MM.1S (cell line): ENCODE data around the gene CYTL1.

Source experiments
- DNase-seq: peaks from one replicate; pipeline ENCODE4 v3.0.0-alpha.2; 2015
- H2AFZ ChIP-seq: fragments of 300-600 bp; sonication (generic); 2 replicates; pipeline ENCODE4 v1.6.0; 2016; ENCODE audit warnings: antibody characterized with exemption, low read length
- H3F3A ChIP-seq: fragments of 300-600 bp; sonication (generic); 2 replicates; pipeline ENCODE4 v1.6.1; 2016; ENCODE audit warnings: mild to moderate bottlenecking, antibody characterized with exemption, low read length, moderate library complexity, mixed read lengths; ENCODE audit not compliant: insufficient read depth
- H3K27ac ChIP-seq: fragments of 300-600 bp; sonication (generic); 2 replicates; pipeline ENCODE4 v1.5.1; 2016; ENCODE audit warnings: mild to moderate bottlenecking, low read length
- H3K27me3 ChIP-seq: fragments of 300-600 bp; sonication (generic); replicated peaks from 2 replicates; pipeline ENCODE4 v1.6.0; 2016; ENCODE audit warnings: low read length; ENCODE audit not compliant: insufficient read depth
- H3K36me3 ChIP-seq: fragments of 300-600 bp; sonication (generic); replicated peaks from 2 replicates; pipeline ENCODE4 v1.6.1; 2016; ENCODE audit warnings: mild to moderate bottlenecking, low read length, mixed read lengths; ENCODE audit not compliant: insufficient read depth
- H3K4me1 ChIP-seq: fragments of 300-600 bp; sonication (generic); 2 replicates; pipeline ENCODE4 v1.6.1; 2016; ENCODE audit warnings: low read length, mixed read lengths
- H3K4me2 ChIP-seq: fragments of 300-600 bp; sonication (generic); 2 replicates; pipeline ENCODE4 v1.6.0; 2016; ENCODE audit warnings: low read depth, low read length
- H3K4me3 ChIP-seq: fragments of 300-600 bp; sonication (generic); 2 replicates; pipeline ENCODE4 v1.5.1; 2016; ENCODE audit warnings: low read length, mixed read lengths
- H3K79me2 ChIP-seq: fragments of 300-600 bp; sonication (generic); 2 replicates; pipeline ENCODE4 v1.6.1; 2016; ENCODE audit warnings: mixed run types, low read length, mixed read lengths
- H3K9ac ChIP-seq: fragments of 300-600 bp; sonication (generic); 2 replicates; pipeline ENCODE4 v1.6.1; 2016; ENCODE audit warnings: low read length, mixed read lengths
- H3K9me2 ChIP-seq: fragments of 300-600 bp; sonication (generic); replicated peaks from 2 replicates; pipeline ENCODE4 v1.6.1; 2016; ENCODE audit warnings: mild to moderate bottlenecking, low read length, mixed read lengths; ENCODE audit not compliant: insufficient read depth
- H3K9me3 ChIP-seq: fragments of 300-600 bp; sonication (generic); replicated peaks from 2 replicates; pipeline ENCODE4 v1.6.1; 2016; ENCODE audit warnings: mild to moderate bottlenecking, low read length, mixed read lengths; ENCODE audit not compliant: insufficient read depth
- H4K20me1 ChIP-seq: fragments of 300-600 bp; sonication (generic); 2 replicates; pipeline ENCODE4 v1.6.1; 2016; ENCODE audit warnings: mild to moderate bottlenecking, low read length, moderate library complexity, mixed read lengths; ENCODE audit not compliant: insufficient read depth
- CTCF ChIP-seq: fragments of 300-600 bp; sonication (generic); IDR thresholded peaks from 2 replicates; pipeline ENCODE4 v1.5.1; 2016; ENCODE audit warnings: antibody characterized with exemption, low read length, mixed read lengths
- EZH2 ChIP-seq: fragments of 300-600 bp; sonication (generic); optimal IDR thresholded peaks from 2 replicates; pipeline ENCODE3; 2017; ENCODE audit warnings: low read depth, mild to moderate bottlenecking, antibody characterized with exemption, low read length, mixed read lengths
- EZH2phosphoT487 ChIP-seq: fragments of 300-600 bp; sonication (generic); IDR thresholded peaks from 2 replicates; pipeline ENCODE4 v1.6.1; 2018; ENCODE audit warnings: antibody characterized with exemption, low read length

The CYTL1 gene

GRCh38 chr4:5019796-5020195 lies 538 bp upstream of the CYTL1 start:
- Histone ChIP-seq H3K27me3 (no peaks in the 10 kb centered on the region), H3K79me2 (no peaks in the 10 kb centered on the region), H3K9me3 (no peaks in the 10 kb centered on the region), H3K4me2 (no peak overlapping the region), H3K4me3 (no peak overlapping the region), H3F3A (no peaks in the 10 kb centered on the region), H3K9ac (no peak overlapping the region), H3K4me1 (no peaks in the 10 kb centered on the region), H2AFZ (no peak overlapping the region), H3K36me3 (no peaks in the 10 kb centered on the region), H3K9me2 (no peaks in the 10 kb centered on the region), H4K20me1 (no peaks in the 10 kb centered on the region), H3K27ac (no peak overlapping the region)
- no peak for DNase-seq
- TF ChIP-seq CTCF: no peak

DNA sequence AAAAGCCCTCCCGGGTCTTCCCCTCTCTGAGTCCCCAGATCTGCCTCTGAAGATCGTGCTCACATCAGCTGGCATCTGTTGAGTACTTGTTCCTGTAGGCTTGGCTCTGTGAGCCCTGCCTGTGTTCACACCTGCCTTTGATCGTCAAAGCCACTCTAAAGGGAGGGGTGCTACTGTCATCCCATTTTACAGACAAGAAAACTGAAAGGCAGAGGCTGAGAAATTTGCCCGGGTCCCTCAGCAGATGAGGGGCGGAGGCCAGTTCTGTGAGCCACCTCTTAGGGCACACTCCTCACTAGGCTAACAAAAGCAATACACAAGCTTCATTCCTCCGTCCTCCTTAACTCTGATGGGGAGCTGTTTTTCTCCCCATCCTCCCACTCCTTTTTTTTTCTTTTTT lies 655 bp downstream of the CYTL1 start:
- no peaks in the 10 kb centered on the region for H3F3A ChIP-seq
- H3K9ac ChIP-seq: no peak overlapping the region
- no peak overlapping the region for H3K4me3 ChIP-seq
- H3K27ac ChIP-seq: no peak overlapping the region
- H3K4me2 ChIP-seq: no peak overlapping the region
- H3K9me3 ChIP-seq: no peaks in the 10 kb centered on the region
- no peaks in the 10 kb centered on the region for H3K79me2 ChIP-seq
- H3K27me3 ChIP-seq: no peaks in the 10 kb centered on the region
- H3K4me1 ChIP-seq: no peaks in the 10 kb centered on the region
- H2AFZ ChIP-seq: no peak overlapping the region
- no peak for TF ChIP-seq EZH2phosphoT487
- no peak for TF ChIP-seq CTCF
- TF ChIP-seq EZH2: no peak
- no peaks in the 10 kb centered on the region for H3K9me2 ChIP-seq
- no peak for DNase-seq
- H4K20me1 ChIP-seq: no peaks in the 10 kb centered on the region
- H3K36me3 ChIP-seq: no peaks in the 10 kb centered on the region

DNA sequence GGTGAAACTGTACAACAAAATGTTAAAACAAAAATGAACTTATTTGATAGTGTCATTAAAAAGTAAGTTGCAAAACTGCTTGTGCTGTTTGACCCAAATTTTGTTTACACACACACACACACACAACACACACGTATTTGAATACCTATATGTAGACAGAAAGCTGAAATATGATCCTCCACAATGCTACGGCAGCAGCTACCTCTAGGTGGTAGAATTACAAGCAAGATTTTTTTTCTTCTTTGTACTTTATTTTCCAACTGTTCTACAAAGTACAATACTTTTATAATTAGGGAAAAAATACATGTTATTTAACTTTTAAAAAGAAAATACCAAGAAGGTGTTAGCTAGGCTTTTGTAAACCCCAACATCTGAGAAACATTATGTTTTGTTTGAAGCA lies 1.2 kb downstream of the CYTL1 start:
- Histone ChIP-seq H3K9ac (no peak overlapping the region), H3K4me3 (no peak overlapping the region), H3K4me2 (no peak overlapping the region), H3K27me3 (no peaks in the 10 kb centered on the region), H3K79me2 (no peaks in the 10 kb centered on the region), H2AFZ (no peak overlapping the region), H3K9me3 (no peaks in the 10 kb centered on the region), H3K4me1 (no peaks in the 10 kb centered on the region), H3K36me3 (no peaks in the 10 kb centered on the region), H3K27ac (no peak overlapping the region), H3K9me2 (no peaks in the 10 kb centered on the region), H3F3A (no peaks in the 10 kb centered on the region), H4K20me1 (no peaks in the 10 kb centered on the region)
- DNase-seq: no peak
- TF ChIP-seq EZH2phosphoT487: no peak
- TF ChIP-seq EZH2: no peak
- no peak for TF ChIP-seq CTCF
